SU-DHL-6 (cell line): ENCODE data around the gene ATP1B3.
"Not testable (repeated sequence)": the region's sequence is repeated elsewhere in the genome, so short reads cannot be mapped to it uniquely, and the experiment has no call there.

Source experiments
- H2AFZ ChIP-seq: fragments of 200-600 bp; sonication (generic); 2 replicates; pipeline ENCODE4 v1.6.1; 2014; ENCODE audit warnings: low read depth, mild to moderate bottlenecking, moderate library complexity, mixed read lengths, antibody characterized with exemption, low read length; ENCODE audit not compliant: severe bottlenecking
- H3F3A ChIP-seq: fragments of 200-600 bp; shearing (Covaris generic); 2 replicates; pipeline ENCODE4 v1.6.0; 2016; ENCODE audit warnings: antibody characterized with exemption, mild to moderate bottlenecking; ENCODE audit not compliant: insufficient read depth
- H3K27ac ChIP-seq: fragments of 200-600 bp; sonication (generic); 2 replicates; pipeline ENCODE4 v1.5.1; 2016; ENCODE audit warnings: low read depth, mild to moderate bottlenecking, low read length, moderate library complexity, mixed read lengths
- H3K27me3 ChIP-seq: fragments of 200-600 bp; sonication (generic), shearing (Covaris generic); 2 replicates; pipeline ENCODE4 v1.6.0; 2014; ENCODE audit warnings: mild to moderate bottlenecking, low read length
- H3K36me3 ChIP-seq: fragments of 200-600 bp; sonication (generic); 2 replicates; pipeline ENCODE4 v1.6.1; 2014; ENCODE audit warnings: mild to moderate bottlenecking, low read length, mixed read lengths
- H3K4me2 ChIP-seq: fragments of 300-600, 200-600 bp; shearing (Covaris generic), sonication (generic); 2 replicates; pipeline ENCODE4 v1.6.0; 2014; ENCODE audit warnings: low read length, low read depth, mild to moderate bottlenecking; ENCODE audit not compliant: poor library complexity, severe bottlenecking
- H3K4me3 ChIP-seq: fragments of 200-600 bp; sonication (generic); 2 replicates; pipeline ENCODE4 v1.5.1; 2014; ENCODE audit warnings: antibody characterized with exemption, low read length, mild to moderate bottlenecking, mixed read lengths; ENCODE audit not compliant: insufficient read depth, poor library complexity, severe bottlenecking
- H3K79me2 ChIP-seq: fragments of 200-600 bp; sonication (generic); 2 replicates; pipeline ENCODE4 v1.6.1; 2014; ENCODE audit warnings: mild to moderate bottlenecking, low read length, moderate library complexity; ENCODE audit not compliant: insufficient read depth
- H3K9ac ChIP-seq: fragments of 200-600 bp; sonication (generic); 2 replicates; pipeline ENCODE4 v1.7.0; 2014; ENCODE audit warnings: mild to moderate bottlenecking, low read length
- H3K9me2 ChIP-seq: fragments of 200-600 bp; sonication (generic); replicated peaks from 2 replicates; pipeline ENCODE4 v1.6.1; 2014; ENCODE audit warnings: low read length; ENCODE audit not compliant: insufficient read depth
- H3K9me3 ChIP-seq: fragments of 200-600 bp; sonication (generic); 2 replicates; pipeline ENCODE4 v1.6.1; 2014; ENCODE audit warnings: low read length, mixed read lengths; ENCODE audit not compliant: insufficient read depth
- H4K20me1 ChIP-seq: fragments of 200-600 bp; sonication (generic); 2 replicates; pipeline ENCODE4 v1.6.1; 2014; ENCODE audit warnings: low read depth, mild to moderate bottlenecking, antibody characterized with exemption, low read length, moderate library complexity, mixed read lengths
- EZH2phosphoT487 ChIP-seq: fragments of 200-600 bp; sonication (generic), shearing (Covaris generic); conservative IDR thresholded peaks from 2 replicates; pipeline ENCODE4 v1.6.1; 2018; ENCODE audit warnings: mild to moderate bottlenecking, antibody characterized with exemption, low read length, moderate library complexity, mixed read lengths
- TF ChIP-seq, protein P1 (sequence below): fragments of 200-600 bp; sonication (generic); IDR thresholded peaks from one replicate; pipeline ENCODE4 v1.5.1; 2017; ENCODE audit warnings: antibody characterized with exemption, mild to moderate bottlenecking, low read length, moderate library complexity; ENCODE audit not compliant: insufficient read depth, poor library complexity, severe bottlenecking

ATP1B3 gene

DNA sequence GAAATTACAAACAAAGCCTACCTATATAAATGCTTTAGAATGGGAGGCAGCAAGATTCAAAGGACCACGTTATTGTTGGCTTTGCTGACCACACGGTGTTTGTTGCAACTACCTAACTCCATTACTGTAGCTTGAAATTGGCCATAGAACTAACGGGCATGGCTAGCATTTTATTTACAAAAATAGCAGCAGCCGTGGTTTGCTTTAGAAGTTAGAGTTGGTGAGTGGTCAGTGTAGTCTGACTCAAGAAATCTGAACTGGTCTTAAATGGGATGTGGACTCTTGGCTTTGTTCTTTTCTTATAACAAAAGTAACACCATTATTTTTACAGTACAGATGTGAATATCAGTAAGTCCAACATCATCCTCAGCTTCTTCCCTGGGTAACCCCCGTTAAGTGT is 10.6 kb downstream of the ATP1B3 start:
- H3F3A ChIP-seq: no peaks in the 10 kb centered on the region; the same call in 1 of the 2 replicates
- H3K9ac ChIP-seq: no peak overlapping the region
- H3K4me2 ChIP-seq: no peak overlapping the region
- no peaks in the 10 kb centered on the region for H3K27me3 ChIP-seq
- no peaks in the 10 kb centered on the region for H3K9me2 ChIP-seq
- no peak overlapping the region for H3K4me3 ChIP-seq
- no peak overlapping the region for H2AFZ ChIP-seq
- no peak for TF ChIP-seq EZH2phosphoT487
- TF ChIP-seq, protein P1, sequence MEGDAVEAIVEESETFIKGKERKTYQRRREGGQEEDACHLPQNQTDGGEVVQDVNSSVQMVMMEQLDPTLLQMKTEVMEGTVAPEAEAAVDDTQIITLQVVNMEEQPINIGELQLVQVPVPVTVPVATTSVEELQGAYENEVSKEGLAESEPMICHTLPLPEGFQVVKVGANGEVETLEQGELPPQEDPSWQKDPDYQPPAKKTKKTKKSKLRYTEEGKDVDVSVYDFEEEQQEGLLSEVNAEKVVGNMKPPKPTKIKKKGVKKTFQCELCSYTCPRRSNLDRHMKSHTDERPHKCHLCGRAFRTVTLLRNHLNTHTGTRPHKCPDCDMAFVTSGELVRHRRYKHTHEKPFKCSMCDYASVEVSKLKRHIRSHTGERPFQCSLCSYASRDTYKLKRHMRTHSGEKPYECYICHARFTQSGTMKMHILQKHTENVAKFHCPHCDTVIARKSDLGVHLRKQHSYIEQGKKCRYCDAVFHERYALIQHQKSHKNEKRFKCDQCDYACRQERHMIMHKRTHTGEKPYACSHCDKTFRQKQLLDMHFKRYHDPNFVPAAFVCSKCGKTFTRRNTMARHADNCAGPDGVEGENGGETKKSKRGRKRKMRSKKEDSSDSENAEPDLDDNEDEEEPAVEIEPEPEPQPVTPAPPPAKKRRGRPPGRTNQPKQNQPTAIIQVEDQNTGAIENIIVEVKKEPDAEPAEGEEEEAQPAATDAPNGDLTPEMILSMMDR: no peak
- no peaks in the 10 kb centered on the region for H3K9me3 ChIP-seq
- H3K27ac ChIP-seq: no peak overlapping the region
- peaks cover 28% of the 10 kb centered on the region for H3K36me3 ChIP-seq
- 0 out of 2 replicates have a peak, but pooled peaks cover 8% of the 10 kb centered on the region for H4K20me1 ChIP-seq
- H3K79me2 ChIP-seq: peaks cover 96% of the 10 kb centered on the region

DNA sequence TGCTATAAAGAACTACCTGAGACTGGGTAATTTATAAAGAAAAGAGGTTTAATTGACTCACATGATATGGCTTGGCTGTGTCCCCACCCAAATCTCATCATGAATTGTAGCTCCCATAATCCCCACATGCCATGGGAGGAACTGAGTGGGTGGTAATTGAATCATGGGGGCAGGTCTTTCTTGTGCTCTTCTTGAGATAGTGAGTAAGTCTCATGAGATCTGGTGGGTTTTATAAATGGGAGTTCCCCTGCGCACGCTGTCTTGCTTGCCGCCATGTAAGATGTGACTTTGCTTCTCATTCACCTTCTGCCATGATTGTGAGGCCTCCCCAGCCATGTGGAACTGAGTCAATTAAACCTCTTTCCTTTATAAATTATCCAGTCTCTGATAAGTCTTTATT is 12.1 kb downstream of the ATP1B3 start:
- H3K4me3 ChIP-seq: not testable (repeated sequence)

DNA sequence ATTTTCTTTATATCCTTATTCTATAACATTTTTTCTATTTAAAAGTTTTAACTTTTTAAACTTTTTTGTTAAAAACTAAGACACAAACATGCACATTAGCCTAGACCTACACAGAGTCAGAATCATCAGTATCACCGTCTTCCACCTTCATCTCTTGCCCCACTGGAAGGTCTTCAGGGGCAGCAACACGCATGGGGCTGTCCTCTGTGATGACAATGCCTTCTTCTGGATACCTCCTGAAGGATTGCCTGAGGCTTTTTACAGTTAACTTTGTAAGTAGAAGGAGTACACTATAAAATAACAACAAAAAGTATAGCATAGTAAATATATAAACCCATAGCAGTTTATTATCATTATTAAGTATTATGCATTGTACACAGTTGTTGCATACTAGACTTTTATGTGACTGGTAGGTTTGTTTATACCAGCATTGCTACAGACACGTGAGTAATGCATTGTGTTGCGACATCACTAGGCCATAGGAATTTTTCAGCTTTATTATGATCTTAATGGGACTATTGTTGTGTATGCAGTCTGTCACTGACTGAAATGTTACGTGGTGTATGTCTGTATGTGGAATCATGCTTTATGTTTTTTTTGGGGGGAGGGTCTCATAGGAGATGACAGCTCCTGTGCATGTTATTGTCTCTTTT is 18.2 kb downstream of the ATP1B3 start:
- Histone ChIP-seq H2AFZ (no peak overlapping the region), H3K79me2 (peaks cover 91% of the 10 kb centered on the region), H3K27ac (no peak overlapping the region), H3K9me3 (no peaks in the 10 kb centered on the region), H3K9ac (no peak overlapping the region), H3K4me3 (no peak overlapping the region), H3K9me2 (no peaks in the 10 kb centered on the region), H3K4me2 (no peak overlapping the region), H3K36me3 (peaks cover 23% of the 10 kb centered on the region), H3K27me3 (no peaks in the 10 kb centered on the region), H3F3A (no peaks in the 10 kb centered on the region), H4K20me1 (peaks cover 8% of the 10 kb centered on the region; the same call in 1 of the 2 replicates)
- TF ChIP-seq, protein P1: no peak
- no peak for TF ChIP-seq EZH2phosphoT487

More for the DNA sequence above, 12.1 kb downstream of the ATP1B3 start:
- H3K9me2 ChIP-seq, H3K4me2 ChIP-seq, H3K9ac ChIP-seq, H4K20me1 ChIP-seq, H3K27me3 ChIP-seq, H2AFZ ChIP-seq, H3F3A ChIP-seq, H3K9me3 ChIP-seq, H3K27ac ChIP-seq: not testable (repeated sequence)
- H3K79me2 ChIP-seq: peaks cover 96% of the 10 kb centered on the region
- H3K36me3 ChIP-seq: peaks cover 28% of the 10 kb centered on the region

DNA sequence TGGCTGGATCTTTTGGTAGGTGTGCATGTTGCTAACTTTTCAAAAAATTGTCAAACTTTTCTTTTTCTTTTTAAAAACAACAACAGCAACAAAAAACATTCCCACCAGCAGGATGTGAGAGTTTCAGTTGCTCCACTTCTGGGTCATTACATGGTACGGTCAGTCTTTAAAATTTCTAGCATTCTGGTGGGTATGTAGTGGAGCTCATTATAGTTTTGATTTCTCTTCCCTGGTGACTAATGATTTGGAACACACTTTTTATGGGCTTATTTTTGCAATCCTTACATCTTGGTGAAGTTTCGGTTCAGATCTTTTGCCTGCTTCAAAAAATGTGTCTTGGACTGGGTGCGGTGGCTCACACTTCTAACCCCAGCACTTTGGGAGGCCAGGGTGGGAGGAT is 19.3 kb downstream of the ATP1B3 start:
- Histone ChIP-seq H3F3A (no peaks in the 10 kb centered on the region), H2AFZ (no peak overlapping the region), H4K20me1 (peaks cover 8% of the 10 kb centered on the region; the same call in 1 of the 2 replicates), H3K27ac (no peak overlapping the region), H3K27me3 (no peaks in the 10 kb centered on the region), H3K79me2 (peaks cover 93% of the 10 kb centered on the region), H3K36me3 (peaks cover 23% of the 10 kb centered on the region), H3K9me2 (no peaks in the 10 kb centered on the region), H3K9me3 (no peaks in the 10 kb centered on the region), H3K9ac (no peak overlapping the region), H3K4me3 (no peak overlapping the region), H3K4me2 (no peak overlapping the region)
- TF ChIP-seq, protein P1: no peak
- no peak for TF ChIP-seq EZH2phosphoT487
